ENCODE results near the gene TRPM3.

GRCh38 chr9:70765946-70766345 is 355.5 kb downstream of the TRPM3 start:
- no peak for TF ChIP-seq EZH2 (IDR thresholded peaks at IDR 0.05; ENCODE audit: low read depth)
- no peak for TF ChIP-seq CTCF (conservative IDR thresholded peaks at IDR 0.05)
